GM19238 (cell line): ENCODE results near the gene AGMO.

ENCODE experiments used
- DNase-seq: peaks from one replicate; pipeline ENCODE4 v3.0.0; 2011; ENCODE audit warnings: low spot score; ENCODE audit not compliant: insufficient read length

The AGMO gene

GRCh38 chr7:15461576-15461975 lies 100.2 kb downstream of the AGMO start:
- DNase-seq, result no peak

DNA sequence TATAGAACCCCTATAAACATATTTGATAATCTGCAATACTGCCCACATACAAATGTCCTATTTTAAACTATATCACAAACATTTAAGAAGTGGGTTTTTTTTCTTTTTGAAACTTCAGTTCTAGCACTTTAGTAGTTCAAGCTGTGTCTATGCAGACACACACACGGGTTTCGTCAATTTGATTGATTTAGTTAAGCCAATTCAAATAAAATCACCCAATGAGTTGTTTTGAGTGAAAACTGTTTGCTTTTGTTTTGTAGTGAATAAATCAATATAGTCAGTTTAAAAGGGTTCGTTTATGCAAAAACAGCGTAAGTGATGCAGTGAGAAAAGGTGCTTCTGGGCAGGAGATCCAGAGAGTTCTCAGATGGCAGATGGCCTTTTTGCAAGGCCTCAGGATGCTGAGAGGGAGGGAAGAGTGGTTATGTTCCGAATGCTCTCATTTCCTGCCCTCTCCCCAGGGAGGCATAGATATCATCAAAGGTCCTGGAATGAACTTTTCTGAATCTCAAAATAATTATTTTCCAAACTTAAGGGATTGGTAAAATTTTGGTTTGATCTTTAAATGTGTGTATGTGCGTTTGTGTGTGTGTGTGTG lies 102.7 kb downstream of the AGMO start:
- no peak for DNase-seq

GRCh38 chr7:15457990-15458955 lies 103.5 kb downstream of the AGMO start:
- no peak for DNase-seq

DNA sequence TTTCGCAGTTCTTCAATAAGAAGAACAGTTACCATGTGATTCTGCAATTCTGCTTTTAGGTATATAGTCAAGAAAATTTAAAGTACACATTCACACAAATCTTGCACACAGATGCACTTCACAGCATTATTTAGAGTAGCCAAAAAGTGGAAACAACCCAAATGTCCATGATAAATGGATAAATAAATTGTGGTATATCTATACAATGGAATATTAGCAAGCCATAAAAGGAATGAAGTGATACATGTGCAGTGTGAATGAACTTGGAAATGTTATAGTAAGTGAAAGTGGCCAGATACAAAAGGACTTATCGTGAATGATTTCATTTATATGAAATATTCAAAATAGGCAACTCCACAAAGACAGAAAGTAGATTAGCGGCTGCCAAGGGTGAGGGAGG lies 109.1 kb downstream of the AGMO start:
- no peak for DNase-seq

- DNase-seq, result no peak
These were observed 115.1 kb downstream of the AGMO start for GRCh38 chr7:15446722-15447121.

GRCh38 chr7:15446280-15446679 lies 115.5 kb downstream of the AGMO start:
- DNase-seq, result no peak

DNA sequence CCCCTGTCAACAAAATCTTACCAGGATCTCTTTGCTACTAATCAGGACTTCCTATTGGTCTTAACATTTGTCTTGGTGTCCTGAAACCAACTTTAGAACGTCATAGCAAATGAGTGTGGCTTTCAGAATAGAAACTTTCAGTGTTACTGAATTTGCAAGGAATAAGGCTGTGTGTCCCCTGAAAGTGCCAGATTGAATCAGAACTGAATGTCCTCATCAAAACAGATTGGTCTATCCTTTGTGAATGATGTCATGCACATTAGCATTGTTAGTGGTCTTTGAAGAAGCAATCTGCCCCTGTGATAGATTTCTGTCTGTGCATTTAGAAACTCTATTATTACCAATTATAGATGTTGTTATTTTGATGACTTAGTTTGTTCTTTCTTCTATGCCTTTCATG lies 119.9 kb downstream of the AGMO start:
- DNase-seq, result no peak

GRCh38 chr7:15440482-15440881 lies 121.3 kb downstream of the AGMO start:
- no peak for DNase-seq

DNA sequence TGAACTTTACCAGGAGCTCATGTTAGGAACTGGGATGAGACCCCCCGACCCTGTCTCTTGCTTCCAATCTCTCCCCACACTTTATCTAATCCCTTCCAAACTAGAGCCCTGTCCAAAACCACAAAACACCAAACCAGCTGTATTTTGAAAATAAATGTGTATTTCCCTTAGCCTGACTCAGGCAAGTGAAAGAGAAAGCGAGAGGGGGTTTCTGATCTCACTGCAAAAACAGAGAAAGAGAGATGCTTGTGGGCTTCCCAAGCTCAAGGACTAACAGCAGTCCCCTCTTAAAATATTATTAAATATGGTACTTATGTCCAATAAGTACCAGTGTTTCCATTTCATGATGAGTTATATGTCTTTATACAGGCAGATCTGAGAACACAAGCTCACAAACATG lies 122.0 kb downstream of the AGMO start:
- DNase-seq, result no peak

GRCh38 chr7:15433151-15433550 lies 128.7 kb downstream of the AGMO start:
- DNase-seq, result no peak

DNA sequence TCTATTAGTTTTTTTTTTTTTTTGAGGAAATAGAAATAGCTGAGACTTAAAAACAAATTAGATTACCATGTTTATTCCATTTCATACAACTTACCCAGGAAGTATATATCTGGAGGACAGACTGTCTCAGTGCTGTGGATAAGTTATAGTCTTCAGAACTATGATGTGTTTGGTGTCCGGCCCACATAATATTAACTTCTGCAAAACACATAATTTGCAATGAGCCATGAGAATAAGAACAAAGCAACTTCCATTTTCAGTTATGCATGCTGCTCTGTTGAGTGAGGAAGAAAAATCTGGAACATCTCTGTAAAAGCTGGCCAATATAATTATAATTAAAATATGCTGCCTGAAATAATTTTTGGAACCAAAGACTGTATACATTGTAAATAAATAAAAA lies 130.9 kb downstream of the AGMO start:
- no peak for DNase-seq

GRCh38 chr7:15430191-15430590 lies 131.6 kb downstream of the AGMO start:
- no peak for DNase-seq

- no peak for DNase-seq
These were observed 137.3 kb downstream of the AGMO start for GRCh38 chr7:15424468-15424867.

DNA sequence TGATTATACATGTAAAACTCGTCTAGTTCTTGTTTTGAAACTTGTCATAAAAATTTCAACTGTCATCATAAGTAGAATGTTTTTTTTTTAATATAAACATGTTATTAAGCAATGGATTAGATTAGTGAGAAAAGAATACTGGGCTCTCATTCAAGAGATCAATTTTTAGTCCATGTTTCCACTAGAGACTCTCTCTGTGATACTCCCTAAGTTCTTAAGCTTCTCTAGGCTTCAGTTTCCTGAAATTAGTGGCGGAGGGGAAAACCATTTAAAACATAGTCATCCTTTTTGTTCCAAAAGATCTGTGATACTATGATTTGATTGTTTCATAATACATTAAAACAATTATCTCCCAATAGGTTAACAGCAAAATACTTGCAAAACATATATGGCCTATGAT lies 142.2 kb downstream of the AGMO start:
- no peak for DNase-seq

- no peak for DNase-seq
These were observed 143.6 kb downstream of the AGMO start for GRCh38 chr7:15418264-15418663.

GRCh38 chr7:15417341-15417988 lies 144.3 kb downstream of the AGMO start:
- no peak for DNase-seq

- DNase-seq, result no peak
These were observed 150.8 kb downstream of the AGMO start for GRCh38 chr7:15411019-15411418.

DNA sequence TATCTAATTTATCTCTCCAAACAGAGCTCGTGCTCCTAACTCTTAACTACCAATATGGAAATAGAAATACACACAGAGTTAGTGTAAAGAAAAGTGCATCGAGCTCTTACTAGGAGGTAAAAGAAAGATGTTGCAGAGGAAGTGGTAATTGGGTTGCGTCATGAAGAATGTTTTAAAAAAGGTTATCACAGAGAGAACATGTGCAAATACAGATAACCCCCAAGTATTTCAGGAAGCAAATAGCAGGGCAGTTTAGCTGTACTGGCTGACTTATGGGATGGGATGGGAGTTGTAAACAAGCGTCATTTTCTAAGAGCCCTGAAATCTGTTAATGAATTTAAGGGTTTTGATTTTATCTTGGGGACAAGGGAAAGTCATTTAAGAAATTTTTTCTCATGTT lies 153.9 kb downstream of the AGMO start:
- DNase-seq, result no peak

GRCh38 chr7:15403751-15404150 lies 158.1 kb downstream of the AGMO start:
- no peak for DNase-seq

- no peak for DNase-seq
These were observed 158.5 kb downstream of the AGMO start for GRCh38 chr7:15403315-15403714.

DNA sequence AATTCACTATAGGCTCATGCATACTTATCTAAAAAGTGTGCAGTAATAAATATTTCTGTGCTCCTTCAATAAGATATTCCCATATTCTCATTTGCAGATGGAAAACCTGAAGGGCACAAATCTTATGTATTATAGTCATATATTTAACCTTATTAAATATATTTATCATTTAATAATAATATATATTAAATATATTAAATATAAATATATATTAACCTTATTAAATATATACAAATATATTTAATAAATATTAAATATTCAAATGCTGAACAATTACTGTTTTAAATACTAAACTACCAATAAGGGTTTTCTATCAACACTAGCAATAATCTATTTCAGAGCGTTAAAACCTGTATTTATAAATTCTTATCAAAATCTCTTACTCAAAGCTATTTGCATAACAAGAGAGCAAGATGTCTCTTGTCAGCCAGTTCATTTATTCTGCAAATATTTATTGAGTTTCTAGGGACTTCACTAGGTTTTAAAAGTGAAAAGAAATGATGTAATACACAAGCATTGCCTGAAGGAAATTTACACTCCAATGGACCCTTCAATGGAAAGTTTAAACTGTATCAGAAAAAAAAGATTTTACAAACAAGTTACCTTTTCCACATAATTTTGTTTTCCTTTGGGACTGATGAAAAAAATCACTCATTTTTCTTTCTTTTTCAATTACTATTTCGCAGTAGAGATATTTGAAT lies 159.2 kb downstream of the AGMO start:
- DNase-seq, result no peak

- DNase-seq, result no peak
These were observed 161.4 kb downstream of the AGMO start for GRCh38 chr7:15400440-15400839.
